Neural progenitor cell (in vitro differentiated cells): Measurements from ENCODE around the gene TRPV5. TPM values are rescaled to one million over a fixed set of nuclear protein-coding genes. Genes with fewer than 3 reads are reported as not detected.
"Not testable (repeated sequence)": the region's sequence is repeated elsewhere in the genome, so short reads cannot be mapped to it uniquely, and the experiment has no call there.

Source experiments
- DNase-seq: peaks from one replicate; pipeline ENCODE4 v3.0.0-alpha.2; 2016; ENCODE audit warnings: low spot score
- H2AFZ ChIP-seq: fragments of 200-600 bp; sonication (generic); replicated peaks from 2 replicates; pipeline ENCODE4 v1.6.1; 2016; ENCODE audit warnings: antibody characterized with exemption
- H3F3A ChIP-seq: fragments of 200-600 bp; sonication (generic); 2 replicates; pipeline ENCODE4 v1.6.1; 2016; ENCODE audit warnings: antibody characterized with exemption, low read depth
- H3K27ac ChIP-seq: fragments of 200-600 bp; sonication (generic); 2 replicates; pipeline ENCODE4 v1.5.1; 2016; ENCODE audit warnings: mild to moderate bottlenecking
- H3K27me3 ChIP-seq: fragments of 200-600 bp; sonication (generic); 2 replicates; pipeline ENCODE4 v1.6.1; 2016; ENCODE audit warnings: mild to moderate bottlenecking, moderate library complexity
- H3K36me3 ChIP-seq: fragments of 200-600 bp; sonication (generic); 2 replicates; pipeline ENCODE4 v1.5.1; 2016
- H3K4me1 ChIP-seq: fragments of 200-600 bp; sonication (generic); 2 replicates; pipeline ENCODE4 v1.6.1; 2016; ENCODE audit warnings: mixed run types
- H3K4me2 ChIP-seq: fragments of 200-600 bp; sonication (generic); 2 replicates; pipeline ENCODE4 v1.6.1; 2016
- H3K4me3 ChIP-seq: fragments of 200-600 bp; sonication (generic); 2 replicates; pipeline ENCODE4 v1.5.1; 2016
- H3K79me2 ChIP-seq: fragments of 200-600 bp; sonication (generic); 2 replicates; pipeline ENCODE4 v1.6.1; 2016; ENCODE audit warnings: low read depth
- H3K9ac ChIP-seq: fragments of 200-600 bp; sonication (generic); 2 replicates; pipeline ENCODE4 v1.6.1; 2016
- H3K9me3 ChIP-seq: fragments of 200-600 bp; sonication (generic); 2 replicates; pipeline ENCODE4 v1.5.1; 2016; ENCODE audit warnings: low read depth
- H4K20me1 ChIP-seq: fragments of 200-600 bp; sonication (generic); 2 replicates; pipeline ENCODE4 v1.6.1; 2016; ENCODE audit warnings: low read depth
- H3K27ac Mint-ChIP-seq: 3 replicates; pipeline ENCODE4 v1.8.0; 2021; ENCODE audit warnings: mixed read lengths
- H3K27me3 Mint-ChIP-seq: 2 replicates; pipeline ENCODE4 v1.8.0; 2022; ENCODE audit warnings: low read depth, mild to moderate bottlenecking, inconsistent platforms, moderate library complexity, mixed read lengths; ENCODE audit not compliant: insufficient read depth
- H3K36me3 Mint-ChIP-seq: 3 replicates; pipeline ENCODE4 v1.8.0; 2021; ENCODE audit warnings: mixed read lengths
- H3K4me1 Mint-ChIP-seq: 3 replicates; pipeline ENCODE4 v1.8.0; 2021; ENCODE audit warnings: mixed read lengths
- H3K4me3 Mint-ChIP-seq: 3 replicates; pipeline ENCODE4 v1.8.0; 2021; ENCODE audit warnings: mild to moderate bottlenecking, moderate library complexity, mixed read lengths
- H3K9me3 Mint-ChIP-seq: 3 replicates; pipeline ENCODE4 v1.8.0; 2020; ENCODE audit warnings: mixed read lengths
- CTCF ChIP-seq: fragments of 200-600 bp; sonication (generic); IDR thresholded peaks from 2 replicates; pipeline ENCODE4 v1.5.1; 2017; ENCODE audit warnings: antibody characterized with exemption, mild to moderate bottlenecking
- EZH2 ChIP-seq: fragments of 200-600 bp; sonication (generic); IDR thresholded peaks from 2 replicates; pipeline ENCODE4 v1.6.1; 2017; ENCODE audit warnings: antibody characterized with exemption, mild to moderate bottlenecking, moderate library complexity
- EZH2phosphoT487 ChIP-seq: fragments of 200-600 bp; sonication (generic); IDR thresholded peaks from 2 replicates; pipeline ENCODE4 v1.6.1; 2017; ENCODE audit warnings: antibody characterized with exemption
- total RNA-seq: library from RNA; depleted of rRNA; stranded (reverse); fragments of >200 nt; gene quantifications from 2 replicates; pipeline ENCODE4 v1.2.3, GENCODE V29; 2015; ENCODE audit warnings: low replicate concordance

Gene TRPV5
- not detected in 2 replicates for total RNA-seq

- Mint-ChIP-seq H3K27me3 (peaks cover 4% of the 10 kb centered on the region), H3K9me3 (peaks cover 3% of the 10 kb centered on the region), H3K4me3 (no peak within 1 kb of the TSS), H3K4me1 (peaks cover 3% of the 10 kb centered on the region), H3K36me3 (no peaks in the 10 kb centered on the region), H3K27ac (no peak within 1 kb of the TSS)
- Histone ChIP-seq H3K36me3 (no peaks in the 10 kb centered on the region), H3K4me1 (no peaks in the 10 kb centered on the region), H3K4me3 (no peak within 1 kb of the TSS), H3K4me2 (no peak within 1 kb of the TSS), H3K27me3 (no peaks in the 10 kb centered on the region), H3K9ac (no peak within 1 kb of the TSS), H2AFZ (no peak within 1 kb of the TSS), H3K9me3 (no peaks in the 10 kb centered on the region), H4K20me1 (no peaks in the 10 kb centered on the region), H3K27ac (no peak within 1 kb of the TSS), H3F3A (no peaks in the 10 kb centered on the region), H3K79me2 (no peaks in the 10 kb centered on the region)
- DNase-seq = no peak
- TF ChIP-seq EZH2 = no peak
- no peak for TF ChIP-seq EZH2phosphoT487
- no peak for TF ChIP-seq CTCF
Measured at GRCh38 chr7:142933624-142934023, at the start of gene TRPV5. Gene TRPV5, minus strand, starts transcription at chr7:142933746. Its CDS starts 287 bp downstream, at chr7:142933459.

GRCh38 chr7:142978402-142978801 is 44.9 kb upstream of the TRPV5 start:
- not testable (repeated sequence) for H3K79me2 ChIP-seq, H4K20me1 ChIP-seq, H3K27me3 ChIP-seq, H3K4me2 ChIP-seq, H3K9me3 Mint-ChIP-seq, H3F3A ChIP-seq, H3K4me3 ChIP-seq, H3K27ac ChIP-seq, H3K9me3 ChIP-seq, H3K4me1 ChIP-seq, H3K4me1 Mint-ChIP-seq, DNase-seq, H3K27me3 Mint-ChIP-seq, H3K9ac ChIP-seq, H3K36me3 ChIP-seq, H3K27ac Mint-ChIP-seq, H2AFZ ChIP-seq, H3K36me3 Mint-ChIP-seq
- H3K4me3 Mint-ChIP-seq = peak overlapping the region; percentile 8

- H3K4me1 Mint-ChIP-seq = no peaks in the 10 kb centered on the region
- H3K36me3 Mint-ChIP-seq = no peaks in the 10 kb centered on the region
- Histone ChIP-seq H3K27ac (no peak overlapping the region), H3K4me3 (no peak overlapping the region), H3K4me1 (no peaks in the 10 kb centered on the region), H3K4me2 (no peak overlapping the region), H4K20me1 (no peaks in the 10 kb centered on the region), H3K79me2 (no peaks in the 10 kb centered on the region), H3K9me3 (peaks cover 5% of the 10 kb centered on the region), H3F3A (no peaks in the 10 kb centered on the region), H3K9ac (no peak overlapping the region), H3K36me3 (no peaks in the 10 kb centered on the region), H2AFZ (no peak overlapping the region), H3K27me3 (no peaks in the 10 kb centered on the region)
- H3K27me3 Mint-ChIP-seq = no peaks in the 10 kb centered on the region
- H3K9me3 Mint-ChIP-seq = peaks cover 6% of the 10 kb centered on the region
- no peak overlapping the region for H3K4me3 Mint-ChIP-seq
- DNase-seq = no peak
- no peak overlapping the region for H3K27ac Mint-ChIP-seq
- no peak for TF ChIP-seq EZH2
Measured at GRCh38 chr7:142974626-142975025, 41.1 kb upstream of the TRPV5 start.

GRCh38 chr7:142969183-142969582 is 35.6 kb upstream of the TRPV5 start:
- no peak overlapping the region for H3K27ac ChIP-seq

More at GRCh38 chr7:142969183-142969582, 35.6 kb upstream of the TRPV5 start:
- no peak overlapping the region for H3K27ac Mint-ChIP-seq
- no peak for DNase-seq
- no peaks in the 10 kb centered on the region for H3K79me2 ChIP-seq
- no peak for TF ChIP-seq EZH2phosphoT487
- no peak for TF ChIP-seq EZH2
- TF ChIP-seq CTCF = no peak
- H3K27me3 Mint-ChIP-seq = peaks cover 3% of the 10 kb centered on the region
- no peaks in the 10 kb centered on the region for H3K4me1 ChIP-seq
- H3K36me3 Mint-ChIP-seq = no peaks in the 10 kb centered on the region
- no peaks in the 10 kb centered on the region for H3K9me3 ChIP-seq
- H3K9ac ChIP-seq = no peak overlapping the region
- no peaks in the 10 kb centered on the region for H3K36me3 ChIP-seq
- H3K4me1 Mint-ChIP-seq = no peaks in the 10 kb centered on the region
- H4K20me1 ChIP-seq = no peaks in the 10 kb centered on the region
- no peak overlapping the region for H3K4me3 Mint-ChIP-seq
- no peaks in the 10 kb centered on the region for H3F3A ChIP-seq
- H3K27me3 ChIP-seq = no peaks in the 10 kb centered on the region
- no peaks in the 10 kb centered on the region for H3K9me3 Mint-ChIP-seq
- no peak overlapping the region for H3K4me2 ChIP-seq
- no peak overlapping the region for H3K4me3 ChIP-seq
- H2AFZ ChIP-seq = no peak overlapping the region
